GM18870 (cell line): Measurements from ENCODE around the gene ARFGAP1.

ENCODE experiments used
- ATAC-seq: cut with Tn5 transposase; IDR thresholded peaks from one replicate; pipeline ENCODE4 v1.9.1; 2021; ENCODE audit warnings: moderate library complexity; ENCODE audit not compliant: unreplicated experiment

Gene ARFGAP1

DNA sequence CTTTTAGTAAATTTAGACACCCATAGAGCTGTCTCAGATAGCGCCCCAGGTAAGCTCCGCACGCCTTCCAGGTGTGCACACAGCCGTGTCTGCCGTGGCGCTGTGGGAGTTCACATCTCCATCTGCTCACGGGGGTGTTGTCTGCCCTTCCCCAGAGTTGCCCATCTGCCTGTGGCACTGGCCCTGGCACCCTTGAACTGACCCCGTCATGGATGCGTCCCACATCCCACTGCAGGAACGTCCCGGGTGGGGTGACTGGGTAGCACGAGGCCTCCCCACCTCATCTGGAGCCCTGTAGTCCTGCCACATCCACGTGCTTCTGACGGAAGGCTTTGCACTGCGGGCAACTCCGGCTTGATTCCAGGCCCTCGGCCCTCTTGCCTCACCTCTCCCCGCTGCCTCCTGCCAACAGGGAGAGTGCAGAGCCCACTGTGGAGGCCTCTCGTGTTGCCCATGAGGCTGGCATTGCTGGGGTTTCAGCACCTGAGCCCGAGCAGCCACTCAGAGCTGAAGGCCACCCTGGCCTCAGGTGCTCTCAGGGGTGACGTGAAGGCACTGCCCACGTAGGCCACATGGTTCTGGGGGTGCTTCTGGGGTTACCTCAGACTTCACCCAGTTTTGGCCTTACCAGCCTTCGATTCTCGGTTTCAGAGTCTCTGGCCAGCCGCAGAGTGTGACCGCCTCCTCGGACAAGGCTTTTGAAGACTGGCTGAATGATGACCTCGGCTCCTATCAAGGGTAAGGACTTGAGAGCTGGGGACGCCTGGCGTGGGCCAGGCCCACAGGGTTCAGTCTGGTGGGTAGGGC, 5.1 kb downstream of the ARFGAP1 start:
- ATAC-seq, result no peak

DNA sequence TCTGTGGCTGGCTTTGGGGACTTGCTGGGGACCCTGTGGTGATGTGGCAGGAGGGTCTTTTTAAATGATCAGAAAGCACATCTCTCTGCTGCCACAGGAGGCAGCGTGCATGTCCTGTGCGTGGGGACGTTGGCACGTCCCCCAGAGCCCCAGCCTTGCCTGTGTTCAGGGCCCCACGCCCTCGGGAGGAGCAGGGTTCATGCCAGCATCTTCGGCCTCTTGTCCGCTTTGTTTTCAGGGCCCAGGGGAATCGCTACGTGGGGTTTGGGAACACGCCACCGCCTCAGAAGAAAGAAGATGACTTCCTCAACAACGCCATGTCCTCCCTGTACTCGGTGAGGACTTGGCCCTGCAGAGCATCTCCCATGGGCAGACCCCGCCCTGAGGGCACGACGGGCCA, 6.0 kb downstream of the ARFGAP1 start:
- ATAC-seq, result no peak

DNA sequence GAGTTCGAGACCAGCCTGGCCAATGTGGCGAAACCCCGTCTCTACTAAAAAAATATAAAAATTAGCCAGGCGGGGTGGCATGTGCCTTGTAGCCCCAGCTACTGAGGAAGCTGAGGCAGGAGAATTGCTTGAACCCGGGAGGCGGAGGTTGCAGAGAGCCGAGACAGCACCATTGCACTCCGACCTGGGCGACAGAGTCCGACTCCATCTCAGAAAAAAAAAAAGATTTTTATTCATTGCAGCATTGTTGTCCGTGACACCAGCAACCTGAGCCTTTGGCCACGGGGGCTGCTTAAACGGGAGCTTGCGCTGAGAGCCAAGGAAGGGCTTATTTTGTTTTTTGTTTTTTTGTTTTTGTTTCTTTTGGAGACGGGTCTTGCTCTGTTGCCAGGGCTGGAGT, 7.3 kb downstream of the ARFGAP1 start:
- no peak for ATAC-seq

DNA sequence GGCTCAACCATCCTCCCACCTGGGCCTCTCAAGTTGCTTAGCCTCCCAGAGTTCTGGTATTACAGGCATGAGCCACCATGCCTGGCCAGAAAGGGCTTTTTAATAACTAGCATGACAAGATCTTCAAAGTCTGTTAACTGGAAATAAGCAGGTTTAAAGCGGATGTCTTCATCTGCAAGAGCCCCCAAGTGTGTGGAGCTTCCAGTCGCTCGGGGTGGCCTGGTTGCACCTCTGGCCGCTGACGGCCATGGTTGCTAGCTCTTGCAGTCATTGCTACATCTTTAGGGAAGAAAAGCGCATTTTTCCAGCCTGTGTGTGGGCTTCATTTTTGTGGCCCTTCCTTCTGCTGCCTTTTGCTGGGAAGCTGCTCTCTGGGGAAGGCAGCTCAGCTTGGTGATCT, 7.8 kb downstream of the ARFGAP1 start:
- ATAC-seq, result no peak

DNA sequence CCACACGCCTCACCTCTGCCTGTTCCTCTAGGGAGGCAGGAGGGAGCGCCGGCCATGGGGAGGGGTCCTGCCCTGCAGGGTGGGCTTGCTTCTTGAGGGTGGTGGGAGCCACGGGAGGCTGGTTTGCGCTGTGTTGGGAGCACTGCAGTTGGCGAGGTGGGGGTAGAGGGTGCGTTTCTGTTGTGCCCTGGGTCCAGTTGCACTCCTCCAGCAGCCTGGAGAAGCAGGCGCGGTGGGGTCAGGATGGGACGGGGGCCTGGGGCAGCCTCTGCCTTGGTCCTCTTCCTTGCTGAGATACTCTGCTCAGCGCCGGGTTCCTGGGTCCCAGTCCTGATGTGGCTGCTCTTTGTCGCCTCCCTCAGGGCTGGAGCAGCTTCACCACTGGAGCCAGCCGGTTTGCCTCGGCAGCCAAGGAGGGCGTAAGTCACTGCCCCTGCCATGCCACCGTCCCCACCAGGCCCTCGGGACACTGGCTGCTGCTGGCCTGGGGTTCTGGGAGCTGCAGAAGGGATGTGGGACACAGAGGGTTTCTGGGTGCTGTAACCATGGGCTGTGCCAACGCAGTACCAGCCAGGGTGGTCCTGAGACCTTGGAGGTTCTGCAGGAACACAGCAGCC, 8.4 kb downstream of the ARFGAP1 start:
- no peak for ATAC-seq

DNA sequence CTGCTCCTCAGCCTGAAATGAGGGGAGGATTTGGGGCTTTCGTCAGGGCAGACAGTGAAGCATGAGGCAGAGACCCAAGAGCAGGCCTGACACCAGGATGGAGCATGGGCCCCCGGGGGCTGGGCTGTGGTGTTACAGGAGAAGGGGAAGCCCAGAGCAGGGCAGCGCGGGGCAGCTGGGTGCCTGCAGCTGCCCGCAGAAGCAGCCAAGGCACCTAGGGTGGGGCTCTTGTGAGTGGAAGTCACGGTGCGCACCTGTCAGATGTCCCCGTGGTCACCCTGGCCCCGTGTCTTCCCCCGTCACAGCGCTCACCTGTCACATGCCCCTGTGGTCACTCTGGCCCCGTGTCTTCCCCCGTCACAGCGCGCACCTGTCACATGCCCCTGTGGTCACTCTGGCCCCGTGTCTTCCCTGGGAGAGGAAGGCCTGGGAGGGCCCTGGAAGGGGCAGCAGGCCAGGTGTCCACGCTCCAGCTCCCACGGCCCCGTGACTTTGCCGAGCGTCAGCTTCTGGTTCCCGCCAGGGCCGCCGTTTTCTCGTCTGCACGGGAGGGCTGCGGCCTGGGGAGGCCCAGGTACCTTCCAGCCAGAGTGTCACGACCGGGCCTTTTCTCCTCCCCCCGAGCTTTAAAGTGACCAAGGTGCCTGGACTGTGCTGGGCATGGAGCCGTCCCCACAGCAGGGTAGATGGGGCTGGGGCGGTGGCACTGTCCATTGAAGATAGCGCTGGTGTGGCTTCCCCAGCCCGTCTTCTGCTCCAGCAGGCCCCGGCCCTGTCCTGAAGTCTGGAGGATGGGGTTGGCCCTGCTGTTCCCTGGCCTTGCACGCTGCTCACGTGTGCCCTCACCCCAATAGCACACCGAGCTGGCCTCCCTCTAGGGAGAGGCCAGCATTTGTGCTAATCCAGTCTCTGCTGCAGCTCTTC, 9.4 kb downstream of the ARFGAP1 start:
- ATAC-seq, result no peak

DNA sequence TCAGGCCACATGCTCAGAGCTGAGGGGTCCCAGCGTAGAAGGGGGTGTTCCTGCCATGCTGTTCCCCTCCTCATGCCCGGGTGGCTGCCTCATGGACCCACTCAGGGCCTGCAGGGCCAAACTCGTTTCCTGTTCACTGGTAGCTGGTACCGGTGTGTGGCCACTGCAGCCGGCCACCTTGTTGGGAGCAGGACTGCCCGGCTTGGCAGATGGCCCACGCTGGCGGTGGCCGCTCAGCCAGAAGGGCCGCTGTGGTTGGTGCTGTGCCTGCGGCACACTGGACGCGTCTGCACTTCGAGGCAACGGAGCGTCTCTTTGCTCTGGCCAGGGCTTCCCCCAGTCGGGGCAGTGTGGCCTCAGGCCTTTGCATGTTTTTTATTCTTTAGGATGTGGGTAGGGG, 10.3 kb downstream of the ARFGAP1 start:
- no peak for ATAC-seq

DNA sequence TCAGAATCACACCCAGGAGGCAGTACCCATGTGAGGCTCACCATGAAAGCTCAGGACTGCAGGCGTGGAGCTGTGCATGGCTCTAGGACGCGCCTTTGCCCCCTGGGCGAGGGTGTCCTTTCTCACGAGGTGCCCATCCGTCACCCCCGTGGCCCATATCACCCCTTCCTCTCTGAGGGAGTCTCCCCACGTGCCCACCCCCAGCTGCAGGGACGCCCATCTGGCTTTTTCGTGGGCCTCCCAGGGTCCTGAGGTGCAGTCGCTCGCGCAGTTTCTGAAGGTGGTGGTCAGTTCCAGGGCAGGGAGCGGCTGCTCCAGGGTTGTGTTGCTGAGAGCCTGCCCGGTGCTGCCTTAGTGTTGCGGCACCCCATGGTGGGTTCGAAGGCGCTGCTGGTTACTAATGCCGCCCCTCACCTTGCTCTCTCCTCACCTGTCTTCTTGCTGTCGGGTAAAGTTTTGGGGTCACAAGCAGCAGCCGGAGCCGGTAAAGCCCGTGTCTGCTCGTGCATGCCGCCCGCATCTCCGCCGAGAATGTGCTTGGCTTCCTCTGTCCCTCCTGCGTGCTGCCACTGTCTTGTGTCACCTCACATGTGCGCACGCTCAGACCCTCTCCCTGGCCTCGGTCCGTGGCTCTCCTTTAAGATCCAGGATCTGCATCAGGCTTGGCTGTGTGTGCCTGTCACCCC, 10.9 kb downstream of the ARFGAP1 start:
- no peak for ATAC-seq

DNA sequence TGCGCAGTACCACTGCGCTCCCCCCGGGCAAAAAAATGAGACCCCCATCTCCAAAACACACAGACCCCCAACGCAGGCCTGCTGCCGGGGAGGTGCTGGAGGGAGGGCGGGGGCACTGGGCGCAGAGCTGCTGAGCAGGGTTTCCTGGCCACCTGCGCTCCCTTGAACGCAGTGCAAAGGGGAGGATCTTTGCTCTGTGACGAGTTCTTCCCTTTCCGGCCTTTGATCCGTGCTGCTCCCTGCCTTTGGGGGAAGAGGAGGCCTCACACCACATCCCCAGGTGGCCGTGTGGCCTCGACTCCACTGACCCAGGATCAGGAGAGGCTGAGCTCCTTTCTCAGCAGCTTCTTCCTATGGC, 11.4 kb downstream of the ARFGAP1 start:
- no peak for ATAC-seq

DNA sequence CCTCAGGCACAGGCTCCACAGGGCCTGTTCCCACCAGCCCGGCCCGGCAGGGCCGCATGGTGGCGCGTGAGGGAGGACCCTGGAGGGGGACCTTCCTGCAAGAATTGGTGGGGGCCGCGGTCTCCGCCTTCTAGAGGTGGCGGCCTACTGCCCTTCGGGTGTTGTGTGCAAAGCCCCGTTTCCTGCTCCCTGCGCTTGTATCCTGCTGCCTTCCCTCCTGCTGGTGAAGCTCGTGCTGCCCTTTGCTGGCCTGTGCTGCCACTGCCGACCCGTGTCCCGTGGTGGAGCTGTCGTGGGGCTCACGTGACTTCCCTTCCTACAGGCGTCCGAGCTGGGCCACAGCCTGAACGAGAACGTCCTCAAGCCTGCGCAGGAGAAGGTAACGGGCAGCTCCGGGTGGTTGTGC, 11.9 kb downstream of the ARFGAP1 start:
- ATAC-seq, result no peak

DNA sequence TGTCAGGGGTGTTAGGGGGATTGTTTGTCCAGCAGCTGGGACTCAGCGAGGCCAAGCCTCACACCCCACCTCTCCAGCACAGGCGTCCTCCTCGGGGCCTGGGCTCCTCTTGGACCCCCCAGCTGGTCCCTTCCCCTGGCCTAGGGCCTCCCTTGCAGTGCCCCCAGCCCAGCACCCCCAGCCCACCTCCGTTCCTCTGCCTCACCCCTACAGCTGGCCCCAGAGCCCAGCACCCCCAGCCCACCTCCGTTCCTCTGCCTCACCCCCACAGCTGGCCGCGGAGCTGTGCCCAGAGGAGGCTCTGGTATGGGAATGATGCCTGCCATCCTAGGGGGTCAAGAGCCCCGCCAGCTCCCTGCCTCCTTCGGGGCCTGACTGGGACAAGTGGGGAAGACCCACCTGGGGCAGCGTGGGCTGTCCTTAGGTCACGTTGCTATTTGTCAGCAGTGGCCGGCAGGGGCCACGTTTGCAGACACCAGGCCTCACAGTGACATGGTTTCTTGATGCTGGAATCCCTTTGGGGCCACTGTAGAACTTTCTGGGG, 12.4 kb downstream of the ARFGAP1 start:
- ATAC-seq, result no peak

DNA sequence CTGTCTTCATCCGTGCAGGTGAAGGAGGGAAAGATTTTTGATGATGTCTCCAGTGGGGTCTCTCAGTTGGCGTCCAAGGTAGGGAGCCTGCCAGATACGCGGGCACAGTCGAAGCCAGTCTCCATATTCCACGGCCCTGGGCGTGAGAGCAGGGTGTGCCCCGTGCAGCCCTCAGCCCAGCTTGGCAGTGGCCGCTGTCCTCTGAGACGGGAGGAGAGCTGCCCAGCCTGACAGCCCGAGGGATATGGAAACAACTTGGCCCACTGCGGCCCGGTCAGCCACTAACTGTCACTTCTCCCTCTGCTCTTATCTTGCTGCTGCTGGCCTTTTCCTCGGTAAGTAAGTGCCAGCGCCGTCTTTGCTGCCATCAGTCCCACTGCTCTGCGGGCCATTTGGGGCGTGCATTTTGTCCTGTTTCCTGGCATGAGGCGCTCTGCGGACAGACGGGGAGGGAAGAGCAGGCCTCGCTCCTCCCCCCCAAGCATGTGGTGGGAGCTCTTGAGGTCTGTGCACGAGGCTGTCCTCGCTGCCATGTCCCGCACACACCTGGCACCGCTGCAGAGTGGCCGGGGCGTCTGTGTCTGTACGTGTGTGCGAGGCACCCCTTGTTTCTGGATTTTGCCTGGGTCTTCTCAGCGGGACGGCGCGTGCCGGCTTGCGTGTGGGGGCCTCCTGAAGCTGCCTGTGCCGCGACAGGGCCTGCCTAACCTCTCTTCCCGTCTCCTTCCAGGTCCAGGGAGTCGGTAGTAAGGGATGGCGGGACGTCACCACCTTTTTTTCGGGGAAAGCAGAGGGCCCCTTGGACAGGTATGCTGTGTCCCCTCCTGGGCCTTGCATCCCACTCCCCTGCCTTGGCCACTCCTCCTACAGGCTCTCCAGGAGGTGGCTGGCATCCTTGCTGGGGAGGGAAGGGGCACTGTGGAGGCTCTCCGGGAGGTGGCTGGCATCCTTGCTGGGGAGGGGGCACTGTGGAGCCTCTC, 13.3 kb downstream of the ARFGAP1 start:
- no peak for ATAC-seq

DNA sequence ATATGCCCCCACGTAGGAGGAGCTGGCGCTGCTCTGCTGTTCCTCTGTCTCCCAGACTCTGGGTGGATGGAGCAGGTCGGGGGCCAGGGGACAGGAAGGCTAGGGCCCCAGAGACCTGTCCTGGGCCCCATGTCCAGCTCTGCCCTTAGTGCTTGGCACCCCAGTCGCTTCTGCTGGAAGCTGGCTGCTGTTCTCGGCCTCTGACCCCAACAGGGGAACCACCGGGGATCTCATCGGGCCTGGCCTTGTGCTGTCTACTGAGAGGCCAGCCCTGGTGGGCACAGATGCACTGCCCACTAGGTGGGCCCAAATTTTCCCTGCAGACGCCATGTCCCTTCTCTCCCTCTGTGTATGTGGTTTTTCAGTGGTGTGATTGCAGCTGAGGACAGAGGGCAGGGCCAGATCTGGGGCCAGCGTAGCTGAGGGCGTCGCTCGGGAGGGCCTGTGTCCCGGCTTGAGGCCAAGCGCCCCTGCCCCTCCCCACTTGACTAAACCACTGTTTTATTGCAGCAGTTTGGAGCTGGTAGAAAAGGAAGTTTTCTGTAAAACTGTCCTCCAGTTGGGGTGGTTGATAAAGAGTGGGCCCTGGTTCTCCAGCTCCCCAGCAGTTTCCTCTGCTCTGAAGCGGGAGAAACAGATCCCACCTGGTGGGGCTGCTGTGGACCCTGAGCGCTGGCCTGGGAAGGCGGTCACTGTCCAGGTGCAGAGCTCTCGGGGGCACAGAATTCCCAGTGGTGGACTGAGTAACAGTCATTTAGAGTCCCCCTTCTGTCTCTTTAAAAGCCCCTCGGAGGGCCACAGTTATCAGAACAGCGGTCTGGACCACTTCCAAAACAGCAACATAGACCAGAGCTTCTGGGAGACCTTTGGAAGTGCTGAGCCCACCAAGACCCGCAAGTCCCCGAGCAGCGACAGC, 14.4 kb downstream of the ARFGAP1 start:
- no peak for ATAC-seq

DNA sequence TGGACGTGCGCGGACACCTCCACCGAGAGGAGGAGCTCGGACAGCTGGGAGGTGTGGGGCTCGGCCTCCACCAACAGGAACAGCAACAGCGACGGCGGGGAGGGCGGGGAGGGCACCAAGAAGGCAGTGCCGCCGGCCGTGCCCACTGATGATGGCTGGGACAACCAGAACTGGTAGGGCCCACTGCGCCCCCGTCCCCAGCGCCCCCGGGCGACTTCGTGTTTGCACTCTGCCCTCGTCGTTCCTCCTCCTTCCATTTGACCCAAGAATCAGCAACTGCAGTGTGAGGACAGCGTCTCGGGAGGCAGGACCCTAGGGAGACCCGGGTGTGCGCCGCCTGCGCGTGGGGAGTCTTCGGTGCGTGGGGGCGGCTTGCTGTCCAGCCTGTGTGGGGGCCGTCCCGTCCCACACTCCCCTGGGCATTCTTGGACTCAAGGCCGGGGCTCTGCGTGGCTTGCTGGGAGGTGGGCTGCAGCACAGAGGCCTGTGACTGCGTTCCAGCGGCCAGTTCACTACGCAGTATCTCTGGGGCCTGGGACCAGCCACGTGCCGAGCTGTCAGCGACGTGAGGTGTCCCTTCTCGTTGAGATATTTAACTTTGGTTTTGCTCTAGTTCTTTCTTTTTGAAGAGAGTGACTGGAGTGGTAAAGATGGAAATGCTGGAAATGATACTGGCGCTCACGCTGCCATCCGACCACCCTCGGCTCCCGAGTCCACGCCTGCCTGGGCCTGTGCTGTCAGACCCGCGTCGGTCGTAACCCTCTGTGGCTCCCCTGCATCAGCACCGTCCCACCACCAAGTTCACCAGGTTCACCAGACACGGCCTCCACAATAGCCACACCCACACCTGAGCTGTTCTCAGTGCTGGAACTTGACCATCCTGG, 15.3 kb downstream of the ARFGAP1 start:
- ATAC-seq, result no peak

DNA sequence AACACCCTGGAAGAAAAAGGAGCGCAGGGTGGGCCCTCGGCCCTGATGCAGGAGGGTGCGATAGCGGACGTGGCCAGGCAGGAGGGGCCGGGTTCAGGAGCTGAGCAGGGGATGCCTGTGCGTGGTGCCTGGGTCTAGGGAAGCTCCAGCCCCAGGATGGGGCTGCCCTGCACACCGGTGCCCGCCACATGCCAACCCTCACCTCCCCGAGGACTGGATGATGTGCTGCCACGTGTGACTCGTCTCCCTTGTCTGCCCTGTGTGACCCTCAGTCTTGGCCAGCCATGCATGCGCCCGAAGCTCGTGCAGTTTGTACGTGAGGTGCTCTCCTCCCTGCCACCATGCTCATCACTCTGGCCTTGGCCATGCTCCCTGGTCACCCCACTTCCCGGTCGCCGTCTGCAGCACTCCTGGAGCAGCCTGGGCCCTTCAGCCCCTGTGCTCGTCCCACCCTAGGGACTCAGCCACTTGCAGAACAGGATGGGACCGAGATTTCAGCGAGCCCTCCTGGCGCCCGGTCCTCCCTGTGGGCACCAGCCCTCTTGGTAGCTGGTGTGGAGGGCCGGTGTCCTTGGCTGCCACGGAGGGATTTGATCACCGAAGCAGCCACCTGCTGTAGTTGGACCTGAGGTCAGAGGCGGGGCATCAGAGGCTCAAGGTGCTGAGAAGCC, 16.1 kb downstream of the ARFGAP1 start:
- ATAC-seq, result no peak

DNA sequence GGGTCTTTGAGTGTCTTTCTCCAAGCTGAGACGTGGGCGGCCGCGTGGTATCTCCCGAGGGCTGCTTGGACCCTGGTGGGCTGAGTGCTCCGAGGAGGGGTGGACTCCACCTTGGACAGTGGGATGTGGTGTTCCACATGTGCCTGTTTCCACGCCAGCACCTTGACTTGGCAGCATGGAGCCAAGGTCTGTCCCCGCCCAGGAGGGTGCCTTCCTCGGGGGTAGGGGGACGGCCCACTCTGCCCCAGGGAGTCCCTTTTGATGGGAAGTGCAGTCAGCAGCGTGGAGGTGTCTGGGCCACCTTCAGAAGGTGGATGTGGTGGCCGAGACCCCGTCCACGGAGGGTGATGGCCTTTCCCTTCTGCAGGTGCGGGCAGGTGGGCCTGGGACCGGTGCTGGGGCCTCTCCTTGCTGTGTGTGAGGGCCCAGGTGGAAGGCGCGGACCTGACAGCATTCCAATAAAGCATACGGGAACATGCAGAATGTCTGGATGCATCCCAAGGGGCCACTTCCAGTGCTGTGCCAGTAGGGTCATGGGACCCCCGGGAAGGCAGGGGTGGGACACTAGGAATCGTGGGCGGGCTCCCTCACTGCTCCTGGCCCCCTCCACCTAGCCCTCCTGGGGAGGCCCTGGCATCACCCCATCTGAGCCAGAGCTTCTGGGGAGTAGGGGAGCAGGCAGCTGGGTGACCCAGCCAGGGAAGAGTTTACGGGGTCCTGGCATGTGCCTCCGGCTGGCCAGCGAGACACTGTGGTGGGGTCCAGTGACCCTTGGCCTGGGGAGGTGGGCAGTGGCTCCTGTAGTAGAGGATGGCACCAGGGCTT, 16.9 kb downstream of the ARFGAP1 start:
- no peak for ATAC-seq
